ENCODE data around the gene CCDC146. TPM values are rescaled to one million over a fixed set of nuclear protein-coding genes. Genes with fewer than 3 reads are reported as not detected.
A peak's percentile ranks its signal among the peaks of the same experiment; 100 is the strongest.

The CCDC146 gene
- total RNA-seq, 1 donor from 2014 or later, result 4.3 TPM

DNA sequence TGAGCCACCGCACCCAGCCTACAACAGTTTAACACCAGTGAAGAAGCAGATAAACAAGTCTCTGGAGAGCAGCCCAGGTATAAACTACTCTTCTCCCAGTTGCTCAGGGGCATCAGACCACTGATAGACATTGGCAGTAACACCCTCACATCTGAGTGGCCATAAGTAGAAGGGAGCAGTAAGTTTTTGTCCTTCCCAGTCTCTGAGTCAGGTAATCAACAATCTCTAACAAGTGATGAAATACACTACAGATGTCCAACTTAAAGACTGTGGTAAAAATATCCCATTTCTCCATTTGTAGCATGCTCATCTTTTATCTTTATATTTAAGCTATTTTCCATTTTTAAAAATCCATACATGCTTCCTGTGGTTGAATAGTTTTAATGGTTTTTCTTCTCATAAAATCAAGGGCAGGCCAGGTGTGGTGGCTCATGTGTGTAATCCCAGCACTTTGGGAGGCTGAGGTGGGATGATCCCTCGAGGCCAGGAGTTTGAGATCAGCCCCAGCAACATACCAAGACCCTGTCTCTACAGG lies 215.1 kb downstream of the CCDC146 start:
- no peak for DNase-seq
- no peak overlapping the region for H3K27ac ChIP-seq
- H3K27me3 ChIP-seq, result no peaks in the 10 kb centered on the region
- no peaks in the 10 kb centered on the region for H3K36me3 ChIP-seq
- intact Hi-C loops (cut with DNase I), result no loop called here
- no peaks in the 10 kb centered on the region for H3K9me3 ChIP-seq
- TF ChIP-seq CTCF (IDR thresholded peaks at IDR 0.05), result no peak
- H3K4me1 ChIP-seq, result peaks cover 23% of the 10 kb centered on the region
- no peak overlapping the region for H3K4me3 ChIP-seq
- no peak for ATAC-seq

- intact Hi-C loops (cut with DNase I), result no loop called here
- H3K36me3 ChIP-seq, result no peaks in the 10 kb centered on the region
- no peak overlapping the region for H3K4me3 ChIP-seq
- ATAC-seq (peak; percentile 47), DNase-seq (no peak)
- H3K27me3 ChIP-seq, result no peaks in the 10 kb centered on the region
- TF ChIP-seq CTCF (IDR thresholded peaks at IDR 0.05), result no peak
- H3K9me3 ChIP-seq, result no peaks in the 10 kb centered on the region
- H3K4me1 ChIP-seq, result peaks cover 23% of the 10 kb centered on the region
- H3K27ac ChIP-seq, result no peak overlapping the region
Measured at GRCh38 chr7:77338260-77338659, 215.8 kb downstream of the CCDC146 start.

- Histone ChIP-seq H3K4me1 (peaks cover 23% of the 10 kb centered on the region), H3K9me3 (no peaks in the 10 kb centered on the region), H3K27me3 (no peaks in the 10 kb centered on the region), H3K4me3 (no peak overlapping the region), H3K27ac (no peak overlapping the region), H3K36me3 (no peaks in the 10 kb centered on the region)
- DNase-seq (no peak), ATAC-seq (peak; percentile 89)
- TF ChIP-seq CTCF (IDR thresholded peaks at IDR 0.05), result no peak
- intact Hi-C loops (cut with DNase I), result no loop called here
Measured at GRCh38 chr7:77338883-77339629, 216.6 kb downstream of the CCDC146 start.

DNA sequence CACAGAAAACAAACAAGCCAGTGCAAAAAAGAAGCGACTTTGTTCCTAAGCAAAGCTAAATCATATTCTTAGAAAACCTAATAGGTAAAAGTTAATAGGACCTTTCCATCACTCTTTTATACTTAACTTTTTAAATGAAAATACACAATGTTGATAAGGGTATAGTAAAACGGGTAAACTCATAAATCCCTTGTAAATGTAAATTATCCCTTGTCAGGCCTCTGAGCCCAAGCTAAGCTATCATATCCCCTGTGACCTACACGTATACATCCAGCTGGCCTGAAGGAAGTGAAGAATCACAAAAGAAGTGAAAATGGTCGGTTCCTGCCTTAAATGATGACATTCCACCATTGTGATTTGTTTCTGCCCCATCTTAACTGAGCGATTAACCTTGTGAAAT lies 217.3 kb downstream of the CCDC146 start:
- Histone ChIP-seq H3K36me3 (no peaks in the 10 kb centered on the region), H3K9me3 (no peaks in the 10 kb centered on the region), H3K27ac (no peak overlapping the region), H3K27me3 (no peaks in the 10 kb centered on the region), H3K4me3 (no peak overlapping the region), H3K4me1 (peaks cover 23% of the 10 kb centered on the region)
- no peak for DNase-seq
- no peak for TF ChIP-seq CTCF (IDR thresholded peaks at IDR 0.05)
- ATAC-seq, result no peak
- intact Hi-C loops (cut with DNase I), result no loop called here

Other genes with a start within 250 kb of the CCDC146 start
- not detected for gene SPDYE17, start 90.3 kb upstream of the CCDC146 start, total RNA-seq
- gene SPDYE18, start 60.1 kb upstream of the CCDC146 start, total RNA-seq, result not detected
- 32.1 TPM for gene FGL2, start 77.2 kb downstream of the CCDC146 start, total RNA-seq

Data from upper lobe of right lung (tissue), 1 donor.